Fibroblast of the conjunctiva (primary cell): ENCODE data around the gene ARSA.
A peak's percentile ranks its signal among the peaks of the same experiment; 100 is the strongest.
"Not testable (repeated sequence)": the region's sequence is repeated elsewhere in the genome, so short reads cannot be mapped to it uniquely, and the experiment has no call there.

ENCODE experiments used
- DNase-seq: peaks from one replicate; pipeline ENCODE4 v3.0.0-alpha.2; 2010; ENCODE audit warnings: low read depth

ARSA gene

GRCh38 chr22:50627642-50628542 lies at the start of gene ARSA:
Gene ARSA (minus strand): TSS chr22:50628152. CDS start chr22:50627779, 373 bp downstream.
- DNase-seq = peak; percentile 63

DNA sequence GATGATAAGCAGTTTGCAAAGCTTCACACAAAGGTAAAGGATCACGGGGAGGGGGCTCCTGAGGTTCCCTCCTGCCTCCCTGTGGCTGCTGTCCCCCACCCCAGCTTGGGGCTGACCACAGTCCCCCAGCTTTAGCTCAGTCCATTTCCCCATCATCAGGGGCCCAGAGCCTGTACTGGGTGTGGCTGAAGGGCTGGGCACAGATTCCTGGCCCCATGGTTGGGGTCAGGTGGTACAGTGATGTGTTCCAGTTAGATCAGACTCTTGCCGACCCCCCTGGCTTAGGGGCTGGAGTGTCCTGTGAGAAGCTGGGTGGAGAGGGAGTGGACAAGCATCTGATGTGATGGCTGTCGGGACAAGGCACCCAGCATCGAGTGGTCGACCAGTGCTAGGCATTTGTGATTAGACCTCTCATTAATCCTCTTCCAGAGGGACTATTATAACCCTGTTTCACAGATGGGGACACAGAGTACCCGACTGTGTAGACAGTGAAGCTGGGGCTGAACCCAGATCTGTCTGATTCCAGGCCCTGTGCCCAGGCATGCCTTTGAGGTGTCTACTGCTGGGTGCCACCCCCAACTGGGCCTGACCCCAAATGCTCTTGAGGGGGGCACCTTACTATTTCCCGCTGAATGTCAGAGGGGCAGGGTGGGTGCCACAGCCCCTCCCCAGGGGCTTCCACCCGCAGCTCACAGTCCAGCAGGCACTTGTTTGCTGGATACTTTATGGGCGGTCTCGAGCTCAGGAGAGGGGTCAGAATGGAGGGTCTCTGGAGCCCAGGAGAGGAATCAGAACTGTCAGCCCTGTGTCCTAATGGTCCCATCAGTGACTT lies 48.9 kb upstream of the ARSA start:
- DNase-seq = no peak

DNA sequence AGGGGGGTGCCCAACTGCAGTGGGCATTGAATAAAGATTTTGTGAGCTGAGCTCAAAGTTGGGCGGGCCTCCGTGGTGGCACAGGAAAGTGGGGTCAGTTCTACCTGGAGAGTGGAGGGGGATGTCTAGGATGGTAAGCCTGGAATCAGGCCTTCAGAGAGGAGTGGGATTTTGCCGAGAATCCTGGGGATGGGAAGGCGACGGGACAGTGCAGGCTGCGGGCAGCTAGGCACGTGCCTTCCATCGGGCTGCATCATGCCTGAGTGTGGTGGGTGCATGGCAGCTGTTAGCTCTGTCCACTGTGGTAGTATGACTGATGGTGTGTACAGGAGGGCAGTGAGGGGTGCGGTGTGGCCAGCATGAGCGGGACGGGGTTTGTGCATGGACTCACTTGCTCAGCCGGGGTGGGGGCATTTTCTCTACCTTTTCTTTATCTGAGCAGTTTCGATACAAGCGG lies 48.3 kb upstream of the ARSA start:
- DNase-seq = no peak

- no peak for DNase-seq
These were observed 47.7 kb upstream of the ARSA start for GRCh38 chr22:50675553-50676179.

DNA sequence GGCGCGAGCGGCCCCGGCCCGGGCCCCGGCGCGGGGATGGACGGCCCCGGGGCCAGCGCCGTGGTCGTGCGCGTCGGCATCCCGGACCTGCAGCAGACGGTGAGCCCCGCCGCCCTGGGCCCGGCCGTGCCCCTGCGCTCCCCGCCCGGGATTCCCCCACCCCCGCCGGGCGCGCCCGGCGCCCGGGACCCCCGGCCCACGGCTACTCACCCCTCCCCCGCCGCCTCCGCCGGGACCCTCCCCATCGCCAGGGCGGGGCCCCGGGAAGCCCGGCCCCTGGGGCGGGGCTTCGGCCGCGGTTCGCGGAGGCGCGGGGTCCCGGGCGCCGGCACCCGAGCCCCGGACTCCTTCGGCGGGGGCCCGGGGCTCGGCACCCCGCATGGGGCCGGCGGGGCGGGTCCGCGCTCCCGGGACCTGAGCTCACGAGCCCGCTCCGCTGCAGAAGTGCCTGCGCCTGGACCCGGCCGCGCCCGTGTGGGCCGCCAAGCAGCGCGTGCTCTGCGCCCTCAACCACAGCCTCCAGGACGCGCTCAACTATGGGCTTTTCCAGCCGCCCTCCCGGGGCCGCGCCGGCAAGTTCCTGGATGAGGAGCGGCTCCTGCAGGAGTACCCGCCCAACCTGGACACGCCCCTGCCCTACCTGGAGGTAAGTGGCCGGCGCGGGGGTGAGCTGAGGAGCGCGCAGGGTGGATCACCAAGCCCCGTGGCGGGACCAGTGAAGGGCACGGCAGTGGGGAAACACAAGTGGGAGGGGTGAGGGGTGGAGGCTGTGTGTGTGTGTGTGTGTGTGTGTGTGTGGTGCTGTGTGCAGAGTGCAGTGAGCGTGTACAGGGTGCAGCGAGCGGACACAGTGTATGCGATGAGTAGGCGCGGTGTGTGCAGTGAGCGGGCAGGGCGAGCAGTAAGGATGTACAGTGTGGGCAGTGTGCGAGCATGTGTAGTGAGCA lies 46.9 kb upstream of the ARSA start:
- no peak for DNase-seq

GRCh38 chr22:50674130-50674500 lies 46.2 kb upstream of the ARSA start:
- no peak for DNase-seq

DNA sequence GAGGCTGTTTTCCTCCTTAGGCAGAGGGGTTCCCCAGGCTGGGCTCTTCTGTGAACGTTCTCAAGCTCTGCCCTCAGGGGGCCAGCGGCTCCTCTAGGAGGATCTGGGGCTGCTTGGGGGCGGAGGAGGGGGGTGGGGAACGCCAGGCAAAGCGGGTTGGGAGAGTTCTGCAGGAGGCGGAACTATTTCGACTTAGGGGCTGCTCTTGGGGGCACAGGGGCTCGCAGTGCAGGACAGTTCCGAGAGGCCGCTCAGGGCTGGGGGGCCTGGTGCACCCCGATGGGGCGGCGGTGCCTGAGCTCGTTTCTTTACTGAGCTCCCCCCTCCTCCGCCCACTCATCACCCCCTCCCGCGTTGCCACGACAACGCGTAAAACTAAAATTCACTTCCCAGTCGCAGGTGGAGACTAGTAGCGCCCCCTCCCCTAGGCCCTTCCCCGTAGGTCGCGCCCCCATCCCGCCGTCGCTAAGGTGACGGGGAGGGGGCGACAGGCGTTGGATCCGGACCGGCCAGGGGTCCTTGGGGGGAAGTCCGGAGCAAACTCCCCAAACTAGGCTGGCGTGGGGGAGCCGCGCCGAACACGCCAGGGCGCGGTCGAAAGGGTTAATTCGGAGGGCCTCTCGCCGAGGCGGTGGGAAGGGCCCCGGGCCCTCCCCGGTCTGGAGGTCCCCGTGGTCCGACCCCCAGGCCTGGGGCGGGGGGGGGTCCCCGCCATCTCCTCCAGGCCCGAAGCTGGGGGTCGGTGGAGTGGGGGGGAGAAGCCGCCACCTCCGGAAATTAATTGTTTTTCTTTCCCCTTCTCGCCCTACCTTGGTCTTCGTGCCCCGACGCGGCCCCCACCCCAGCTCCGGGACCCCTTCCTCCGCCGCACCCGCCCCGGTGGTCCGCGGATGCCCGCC lies 45.5 kb upstream of the ARSA start:
- DNase-seq = no peak

DNA sequence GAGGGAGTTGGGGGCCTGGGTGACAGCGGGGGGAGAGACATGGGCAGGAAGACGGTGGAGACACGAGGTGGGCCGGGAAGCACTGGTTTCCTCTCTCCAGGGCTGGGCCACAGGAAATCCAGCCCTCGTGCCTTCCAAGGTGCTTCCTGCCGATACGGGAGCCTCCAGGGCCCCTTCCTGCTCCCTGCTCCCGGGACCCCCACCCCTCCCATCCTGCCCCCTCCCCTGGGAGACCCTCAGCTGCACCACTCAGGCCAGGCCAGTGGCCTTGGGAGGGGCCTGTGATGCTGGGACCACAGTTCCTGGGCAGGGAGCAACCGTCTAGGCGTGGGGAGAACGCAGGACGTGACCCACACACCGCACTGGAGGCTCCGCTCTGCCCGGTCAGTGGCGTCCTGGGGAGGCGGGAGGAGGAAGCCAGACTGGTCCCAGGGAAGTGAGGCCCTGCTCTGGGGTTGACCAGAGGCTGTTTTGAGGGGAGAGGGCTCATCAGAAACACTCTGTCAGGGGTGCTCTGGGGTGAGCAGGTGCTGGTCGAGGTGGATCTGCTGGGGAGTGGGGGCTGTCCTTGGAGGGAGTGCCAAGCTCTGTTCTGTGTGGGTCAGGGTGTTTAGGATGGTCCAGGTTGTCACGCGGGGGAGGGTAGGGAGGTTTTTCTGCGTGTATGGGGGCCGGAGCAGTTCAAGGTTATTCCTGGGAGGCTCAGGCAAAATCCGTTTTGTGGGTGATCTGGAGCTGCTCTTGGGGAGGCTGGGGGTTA lies 44.7 kb upstream of the ARSA start, which contains the start of gene SHANK3:
SHANK3 (plus strand) TSS at position 353 of the 760 bp plus-strand sequence.
- no peak for DNase-seq

DNA sequence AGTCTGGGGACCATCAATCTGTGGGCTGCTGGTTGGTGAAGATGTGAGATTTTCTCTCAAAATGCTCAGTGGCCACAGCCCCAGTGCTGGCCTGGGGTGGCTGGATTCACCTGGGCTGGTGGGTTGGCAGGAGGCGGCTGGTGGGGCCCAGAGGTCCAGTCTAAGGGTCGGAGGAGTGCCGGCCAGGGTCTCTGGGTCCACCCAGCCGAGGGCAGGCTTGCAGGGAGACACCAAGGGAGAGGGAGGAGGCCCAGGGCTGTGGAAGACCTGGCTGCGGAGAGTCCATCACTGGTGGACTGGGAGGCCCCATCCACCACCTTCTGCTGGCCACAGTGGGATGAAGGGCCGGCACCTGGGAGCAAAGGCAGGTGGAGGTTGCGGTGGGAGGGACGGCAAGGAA lies 44.1 kb upstream of the ARSA start:
- DNase-seq = no peak

DNA sequence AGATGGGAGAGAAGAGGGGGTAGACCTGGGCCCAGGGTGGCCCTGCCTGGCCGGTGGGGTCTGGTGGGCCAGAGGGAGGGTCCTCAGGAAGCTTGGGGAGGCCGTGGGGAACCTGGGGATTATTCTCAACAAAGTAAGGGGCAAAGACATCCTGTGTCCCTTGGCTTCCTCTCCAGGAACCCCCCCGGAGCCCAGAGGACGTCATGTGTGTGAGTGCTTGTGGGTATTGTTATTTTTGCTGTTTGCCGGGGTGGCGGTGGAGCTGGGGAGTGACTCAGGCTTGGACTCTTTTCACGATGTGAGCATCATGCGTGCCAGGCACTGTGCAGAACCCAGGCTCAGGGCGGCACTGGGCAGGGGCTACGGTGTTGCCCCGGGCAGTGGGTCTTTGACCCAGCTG lies 43.7 kb upstream of the ARSA start:
- no peak for DNase-seq

- DNase-seq = no peak
These were observed 43.1 kb upstream of the ARSA start for GRCh38 chr22:50670914-50671538.

DNA sequence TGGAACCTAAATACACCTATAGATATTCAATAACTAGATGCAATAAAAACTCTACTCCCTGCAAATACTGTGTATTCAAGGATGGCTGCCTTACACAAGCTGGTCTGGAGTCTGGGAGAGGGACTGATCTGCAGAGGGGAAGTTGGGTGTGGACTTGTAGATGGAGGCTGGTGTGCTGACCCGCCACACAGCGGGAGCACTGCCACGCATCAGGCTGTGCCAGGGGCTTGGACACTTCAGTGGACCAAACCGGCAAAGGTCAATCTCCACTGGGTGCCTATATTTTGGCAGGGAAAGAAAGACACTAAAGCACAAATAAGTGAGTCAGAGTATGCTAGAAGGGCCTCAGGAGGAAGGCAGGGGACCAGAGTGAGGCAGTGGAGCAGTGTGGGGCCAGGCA lies 42.6 kb upstream of the ARSA start:
- DNase-seq = no peak

- no peak for DNase-seq
These were observed 37.8 kb upstream of the ARSA start for GRCh38 chr22:50665738-50666137.

DNA sequence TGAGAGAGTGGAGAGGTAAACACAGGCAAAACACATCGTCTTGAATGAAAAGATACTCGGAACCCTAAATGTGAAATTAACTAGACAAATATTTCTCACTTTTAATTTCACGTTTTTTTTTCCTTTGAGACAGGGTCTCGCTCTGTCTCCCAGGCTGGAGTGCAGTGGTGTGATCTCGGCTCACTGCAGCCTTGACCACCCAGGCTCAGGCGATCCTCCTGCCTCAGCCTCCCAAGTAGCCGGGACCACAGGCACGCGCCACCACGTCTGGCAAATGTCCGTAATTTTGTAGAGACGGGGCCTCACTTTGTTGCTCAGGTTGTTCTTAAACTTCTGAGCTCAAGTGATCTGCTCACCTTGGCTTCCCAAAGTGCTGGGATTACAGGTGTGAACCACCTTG lies 37.3 kb upstream of the ARSA start:
- DNase-seq = no peak

DNA sequence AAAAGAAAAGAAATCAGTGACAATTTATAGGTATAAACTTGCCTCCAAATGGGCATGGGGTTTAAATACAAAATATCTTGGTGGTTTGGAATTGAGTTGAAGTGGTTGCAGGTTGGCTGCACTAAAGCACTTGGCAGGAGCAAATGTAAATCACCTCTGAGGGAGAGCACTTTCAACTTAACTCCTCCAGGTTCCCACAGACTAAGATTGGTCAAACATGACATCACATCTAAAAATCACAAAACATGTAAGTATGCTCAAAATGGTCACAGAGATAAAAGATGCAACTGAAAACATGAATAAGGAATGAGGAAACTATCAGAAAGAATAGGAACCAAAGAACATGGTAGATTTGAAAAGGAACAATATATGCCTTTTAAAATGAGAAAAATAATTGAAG lies 32.4 kb upstream of the ARSA start:
- DNase-seq = no peak

DNA sequence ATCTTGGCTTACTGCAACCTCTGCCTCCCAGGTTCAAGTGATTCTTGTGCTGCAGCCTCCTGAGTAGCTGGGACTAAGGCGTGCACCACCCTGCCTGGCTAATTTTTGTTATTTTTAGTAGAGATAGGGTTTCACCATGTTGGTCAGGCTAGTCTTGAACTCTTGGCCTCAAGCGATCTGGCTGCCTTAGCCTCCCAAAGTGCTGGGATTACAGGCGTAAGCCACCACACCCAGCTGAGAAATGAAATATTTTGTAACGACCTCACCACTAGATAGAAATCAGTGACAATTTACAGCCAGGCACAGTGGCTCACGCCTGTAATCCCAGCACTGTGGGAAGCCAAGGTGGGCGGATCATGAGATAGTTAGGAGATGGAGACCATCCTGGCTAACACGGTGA lies 31.8 kb upstream of the ARSA start:
- not testable (repeated sequence) for DNase-seq

- no peak for DNase-seq
These were observed 30.0 kb upstream of the ARSA start for GRCh38 chr22:50657925-50658324.

DNA sequence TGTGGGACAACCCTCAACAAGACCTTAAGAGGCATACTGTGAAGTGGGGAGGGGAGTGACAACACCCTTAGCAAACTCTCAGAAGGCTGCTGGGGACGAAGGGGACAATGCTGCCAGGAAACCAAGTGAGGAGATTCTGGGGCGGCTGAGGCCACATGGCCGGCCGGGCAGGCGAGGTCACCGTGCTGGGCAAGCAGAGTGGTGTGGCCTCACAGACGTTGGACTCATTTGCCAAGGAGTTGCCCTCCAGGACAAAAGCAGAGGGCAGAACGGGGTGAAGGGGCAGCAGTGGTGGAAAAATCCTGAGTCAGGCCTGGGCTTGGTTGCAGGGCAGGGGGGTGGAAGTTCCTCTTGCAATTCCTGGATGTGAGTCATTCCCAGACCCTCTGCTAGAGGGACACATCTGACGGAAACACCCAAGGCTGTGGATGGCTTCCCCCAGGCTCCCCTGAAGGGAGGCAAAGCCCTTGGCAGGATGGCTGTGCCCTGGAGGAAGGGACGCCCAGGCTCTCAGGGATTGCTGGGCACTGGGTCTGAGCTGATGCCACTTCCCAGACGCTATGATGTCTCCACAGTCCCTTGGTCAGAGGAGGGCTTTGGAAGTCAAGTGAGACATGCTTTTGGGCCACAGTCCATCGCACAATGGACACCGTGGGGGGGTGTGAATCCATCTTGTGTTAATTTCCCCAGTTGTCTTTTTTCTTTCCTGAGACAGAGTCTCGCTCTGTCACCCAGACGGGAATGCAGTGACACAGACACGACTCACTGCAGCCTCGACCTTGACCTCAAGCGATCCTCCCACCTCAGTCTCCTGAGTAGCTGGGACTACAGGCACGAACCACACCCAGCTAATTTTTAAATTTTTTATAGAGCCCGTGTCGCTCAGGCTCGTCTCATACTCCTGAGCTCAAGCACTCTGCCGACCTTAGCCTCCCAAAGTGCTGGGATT lies 28.4 kb upstream of the ARSA start:
- peak; percentile 30 for DNase-seq
